H9 (cell line): ENCODE data around the gene CEP55. TPM values are rescaled to one million over a fixed set of nuclear protein-coding genes. Genes with fewer than 3 reads are reported as not detected.

Source experiments
- DNase-seq: peaks from one replicate; pipeline ENCODE4 v3.0.0-alpha.2; 2017
- H2AFZ ChIP-seq: one replicate; pipeline ENCODE4 v1.6.1; 2013; ENCODE audit warnings: mild to moderate bottlenecking, low read length, control low read depth, moderate library complexity
- H2AK5ac ChIP-seq: 2 replicates; pipeline ENCODE4 v1.6.1; 2013; ENCODE audit warnings: low read length, control low read depth, mixed read lengths; ENCODE audit not compliant: insufficient read length
- H2BK120ac ChIP-seq: one replicate; pipeline ENCODE4 v1.6.1; 2013; ENCODE audit warnings: low read depth, mild to moderate bottlenecking, low read length, control low read depth, inconsistent platforms; ENCODE audit not compliant: poor library complexity, severe bottlenecking
- H2BK12ac ChIP-seq: 2 replicates; pipeline ENCODE4 v1.6.1; 2013; ENCODE audit warnings: low read length, control low read depth, mixed read lengths, low read depth; ENCODE audit not compliant: insufficient read length
- H2BK15ac ChIP-seq: 2 replicates; pipeline ENCODE4 v1.6.1; 2013; ENCODE audit warnings: low read depth, low read length, control low read depth
- H2BK20ac ChIP-seq: one replicate; pipeline ENCODE4 v1.6.1; 2013; ENCODE audit warnings: low read depth, mild to moderate bottlenecking, low read length, control low read depth, inconsistent platforms; ENCODE audit not compliant: poor library complexity, severe bottlenecking
- H2BK5ac ChIP-seq: 2 replicates; pipeline ENCODE4 v1.6.1; 2013; ENCODE audit warnings: low read length, control low read depth, mixed read lengths; ENCODE audit not compliant: insufficient read length
- H3K14ac ChIP-seq: 2 replicates; pipeline ENCODE4 v1.6.1; 2013; ENCODE audit warnings: low read length, control low read depth; ENCODE audit not compliant: insufficient read depth
- H3K18ac ChIP-seq: 2 replicates; pipeline ENCODE4 v1.6.1; 2013; ENCODE audit warnings: low read depth, mild to moderate bottlenecking, mixed read lengths, low read length, control low read depth; ENCODE audit not compliant: insufficient read length
- H3K23ac ChIP-seq: 2 replicates; pipeline ENCODE4 v1.6.1; 2013; ENCODE audit warnings: low read length, control low read depth, mixed read lengths, low read depth; ENCODE audit not compliant: insufficient read length
- H3K23me2 ChIP-seq: 2 replicates; pipeline ENCODE4 v1.6.1; 2013; ENCODE audit warnings: low read depth, mild to moderate bottlenecking, mixed read lengths, low read length, control low read depth; ENCODE audit not compliant: insufficient read length, poor library complexity, severe bottlenecking
- H3K27ac ChIP-seq: 2 replicates; pipeline ENCODE4 v1.5.1; 2013; ENCODE audit warnings: low read length, control low read depth, mixed read lengths, low read depth; ENCODE audit not compliant: insufficient read length
- H3K27me3 ChIP-seq: 2 replicates; pipeline ENCODE4 v1.6.1; 2013; ENCODE audit warnings: low read length, control low read depth, inconsistent platforms; ENCODE audit not compliant: insufficient read depth
- H3K4ac ChIP-seq: 2 replicates; pipeline ENCODE4 v1.6.1; 2013; ENCODE audit warnings: low read depth, mild to moderate bottlenecking, control low read depth, inconsistent platforms, low read length, moderate library complexity
- H3K4me1 ChIP-seq: 2 replicates; pipeline ENCODE4 v1.6.1; 2013; ENCODE audit warnings: low read length, control low read depth, inconsistent platforms; ENCODE audit not compliant: insufficient read depth
- H3K4me2 ChIP-seq: 2 replicates; pipeline ENCODE4 v1.6.1; 2013; ENCODE audit warnings: low read length, control low read depth, mixed read lengths; ENCODE audit not compliant: insufficient read length, insufficient read depth
- H3K56ac ChIP-seq: 2 replicates; pipeline ENCODE4 v1.6.1; 2013; ENCODE audit warnings: low read depth, mild to moderate bottlenecking, mixed read lengths, low read length, control low read depth; ENCODE audit not compliant: insufficient read length
- H3K79me1 ChIP-seq: 2 replicates; pipeline ENCODE4 v1.6.1; 2013; ENCODE audit warnings: low read depth, mild to moderate bottlenecking, moderate library complexity, low read length, control low read depth, inconsistent platforms; ENCODE audit not compliant: insufficient read depth, poor library complexity, severe bottlenecking
- H3K79me2 ChIP-seq: 2 replicates; pipeline ENCODE4 v1.6.1; 2013; ENCODE audit warnings: low read length, control low read depth, inconsistent platforms; ENCODE audit not compliant: insufficient read depth
- H3K9ac ChIP-seq: 2 replicates; pipeline ENCODE4 v1.6.1; 2013; ENCODE audit warnings: low read length, control low read depth, mixed read lengths; ENCODE audit not compliant: insufficient read length; ENCODE audit errors: extremely low read depth
- H3K9me3 ChIP-seq: one replicate; pipeline ENCODE4 v1.6.1; 2013; ENCODE audit warnings: low read depth, low read length, inconsistent platforms; ENCODE audit not compliant: control insufficient read depth
- H3T11ph ChIP-seq: one replicate; pipeline ENCODE4 v1.6.1; 2013; ENCODE audit warnings: mild to moderate bottlenecking, low read length, control low read depth, inconsistent platforms
- H4K20me1 ChIP-seq: one replicate; pipeline ENCODE4 v1.6.1; 2013; ENCODE audit not compliant: control insufficient read depth, insufficient read length, insufficient read depth
- H4K5ac ChIP-seq: 2 replicates; pipeline ENCODE4 v1.6.1; 2013; ENCODE audit warnings: low read depth, mild to moderate bottlenecking, mixed read lengths, low read length, control low read depth; ENCODE audit not compliant: insufficient read length
- H4K8ac ChIP-seq: replicated peaks from 2 replicates; pipeline ENCODE4 v1.6.1; 2013; ENCODE audit warnings: low read length, control low read depth, mixed read lengths, low read depth; ENCODE audit not compliant: insufficient read length
- H4K91ac ChIP-seq: 2 replicates; pipeline ENCODE4 v1.6.1; 2013; ENCODE audit warnings: low read depth, mild to moderate bottlenecking, moderate library complexity, mixed read lengths, low read length, control low read depth; ENCODE audit not compliant: insufficient read length
- H3K27ac Mint-ChIP-seq, 3 experiments: 2 replicates in 2 of 3; 3 replicates in 1 of 3; pipeline ENCODE4 v1.8.0; 2020 to 2021; ENCODE audit warnings: mixed read lengths in 3 of 3, mild to moderate bottlenecking in 1 of 3, moderate library complexity in 1 of 3
- H3K27me3 Mint-ChIP-seq: 2 replicates; pipeline ENCODE4 v1.8.0; 2021; ENCODE audit warnings: low read depth, mild to moderate bottlenecking, moderate library complexity, mixed read lengths
- H3K36me3 Mint-ChIP-seq, 3 experiments: 2 replicates in 2 of 3; 3 replicates in 1 of 3; pipeline ENCODE4 v1.8.0; 2020 to 2021; ENCODE audit warnings: low read depth in 3 of 3, mixed read lengths in 3 of 3; ENCODE audit not compliant: insufficient read depth in 1 of 3
- H3K4me1 Mint-ChIP-seq, 2 experiments: 2 replicates each; pipeline ENCODE4 v1.8.0; 2020; ENCODE audit warnings: mixed read lengths in 2 of 2
- H3K4me3 Mint-ChIP-seq, 2 experiments: 2 replicates in 1 of 2; 3 replicates in 1 of 2; pipeline ENCODE4 v1.8.0; 2020 to 2021; ENCODE audit warnings: mild to moderate bottlenecking in 2 of 2, mixed read lengths in 2 of 2, moderate library complexity in 1 of 2
- H3K9me3 Mint-ChIP-seq, 2 experiments: 2 replicates in 1 of 2; 3 replicates in 1 of 2; pipeline ENCODE4 v1.8.0; 2020; ENCODE audit warnings: mild to moderate bottlenecking in 2 of 2, mixed read lengths in 2 of 2, moderate library complexity in 1 of 2
- CTCF ChIP-seq: fragments of 200-600 bp; sonication (generic); conservative IDR thresholded peaks from 3 replicates; pipeline ENCODE4 v1.8.0; 2021; ENCODE audit warnings: antibody characterized with exemption, mild to moderate bottlenecking
- WGBS: extraction: QIAGEN DNeasy Blood & Tissue Kit; methylation state at CpG from one replicate; pipeline ENCODE4 v1.1.7; 2013; ENCODE audit warnings: missing lambda C conversion rate, low lambda C conversion rate, mixed read lengths; ENCODE audit not compliant: insufficient read length; ENCODE audit errors: extremely low coverage; 5-methylcytosine and 5-hydroxymethylcytosine counted together
- total RNA-seq: library from RNA; stranded (reverse); gene quantifications from 2 replicates; pipeline ENCODE4 v1.2.1, GENCODE V29; 2021

Gene CEP55
- total RNA-seq, 1 experiment from 2014 or later = 17.8 TPM

- H4K91ac ChIP-seq = no peak overlapping the region
- no peak overlapping the region for H2BK20ac ChIP-seq
- no peaks in the 10 kb centered on the region for H3K4me1 ChIP-seq
- H3K18ac ChIP-seq = no peak overlapping the region
- no peak overlapping the region for H2BK120ac ChIP-seq
- H3K4ac ChIP-seq = no peak overlapping the region
- no peak overlapping the region for H2BK5ac ChIP-seq
- no peak for DNase-seq
- no peak overlapping the region for H3K56ac ChIP-seq
- Mint-ChIP-seq H3K4me1 (peaks cover 6 to 19% of the 10 kb centered on the region in 2 experiments; a peak in 3 of 4 replicates), H3K36me3 (no peaks in the 10 kb centered on the region; a peak in 1 of 7 replicates), H3K27me3 (peaks cover 97% of the 10 kb centered on the region), H3K27ac (no peak overlapping the region), H3K4me3 (peak overlapping the region in 1 of 2 experiments; percentile 91; a peak in 3 of 5 replicates), H3K9me3 (no peaks in the 10 kb centered on the region; a peak in 2 of 5 replicates)
- no peak overlapping the region for H2BK15ac ChIP-seq
- no peak overlapping the region for H3K23ac ChIP-seq
- H3K4me2 ChIP-seq = peak overlapping the region; percentile 37
- H3T11ph ChIP-seq = no peak overlapping the region
- peaks cover 55% of the 10 kb centered on the region for H3K27me3 ChIP-seq
- H3K23me2 ChIP-seq = peaks cover 5% of the 10 kb centered on the region
- H4K5ac ChIP-seq = no peak overlapping the region
- WGBS = no CpG with 5 or more reads among the region's 21 CpGs
- no peaks in the 10 kb centered on the region for H3K9me3 ChIP-seq
- TF ChIP-seq CTCF = no peak
- H2BK12ac ChIP-seq = no peak overlapping the region
- H3K79me1 ChIP-seq = no peaks in the 10 kb centered on the region
- no peak overlapping the region for H3K27ac ChIP-seq
- no peak overlapping the region for H4K8ac ChIP-seq
- H2AFZ ChIP-seq = no peak overlapping the region
- H3K79me2 ChIP-seq = no peaks in the 10 kb centered on the region
- no peak overlapping the region for H2AK5ac ChIP-seq
- no peak overlapping the region for H3K9ac ChIP-seq
- H4K20me1 ChIP-seq = no peaks in the 10 kb centered on the region
- H3K14ac ChIP-seq = no peak overlapping the region
These were observed 71.6 kb downstream of the CEP55 start for GRCh38 chr10:93568105-93568390.
